Measurements from ENCODE around the gene GGN.

- TF ChIP-seq CTCF (IDR thresholded peaks at IDR 0.05 in 2 of 3, conservative IDR thresholded peaks at IDR 0.05 in 1 of 3; ENCODE audit: borderline replicate concordance in 1 of 3, insufficient read depth in 1 of 3, low read depth in 2 of 3, low read length in 2 of 3), result no peak
- TF ChIP-seq, protein P1, sequence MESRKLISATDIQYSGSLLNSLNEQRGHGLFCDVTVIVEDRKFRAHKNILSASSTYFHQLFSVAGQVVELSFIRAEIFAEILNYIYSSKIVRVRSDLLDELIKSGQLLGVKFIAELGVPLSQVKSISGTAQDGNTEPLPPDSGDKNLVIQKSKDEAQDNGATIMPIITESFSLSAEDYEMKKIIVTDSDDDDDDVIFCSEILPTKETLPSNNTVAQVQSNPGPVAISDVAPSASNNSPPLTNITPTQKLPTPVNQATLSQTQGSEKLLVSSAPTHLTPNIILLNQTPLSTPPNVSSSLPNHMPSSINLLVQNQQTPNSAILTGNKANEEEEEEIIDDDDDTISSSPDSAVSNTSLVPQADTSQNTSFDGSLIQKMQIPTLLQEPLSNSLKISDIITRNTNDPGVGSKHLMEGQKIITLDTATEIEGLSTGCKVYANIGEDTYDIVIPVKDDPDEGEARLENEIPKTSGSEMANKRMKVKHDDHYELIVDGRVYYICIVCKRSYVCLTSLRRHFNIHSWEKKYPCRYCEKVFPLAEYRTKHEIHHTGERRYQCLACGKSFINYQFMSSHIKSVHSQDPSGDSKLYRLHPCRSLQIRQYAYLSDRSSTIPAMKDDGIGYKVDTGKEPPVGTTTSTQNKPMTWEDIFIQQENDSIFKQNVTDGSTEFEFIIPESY (IDR thresholded peaks at IDR 0.05; ENCODE audit: extremely low read depth, insufficient replicate concordance, low read length), result no peak
- TF ChIP-seq, protein P2, sequence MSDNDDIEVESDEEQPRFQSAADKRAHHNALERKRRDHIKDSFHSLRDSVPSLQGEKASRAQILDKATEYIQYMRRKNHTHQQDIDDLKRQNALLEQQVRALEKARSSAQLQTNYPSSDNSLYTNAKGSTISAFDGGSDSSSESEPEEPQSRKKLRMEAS (IDR thresholded peaks at IDR 0.05), result no peak
- no peak for TF ChIP-seq EZH2 (IDR thresholded peaks at IDR 0.05)
- no peak for TF ChIP-seq EZH2phosphoT487 (IDR thresholded peaks at IDR 0.05; ENCODE audit: borderline replicate concordance)
- TF ChIP-seq RAD21 (IDR thresholded peaks at IDR 0.05; ENCODE audit: low read depth), result no peak
- TF ChIP-seq POLR2A (IDR thresholded peaks at IDR 0.05; ENCODE audit: borderline replicate concordance, extremely low read depth, insufficient read depth, insufficient read length), result no peak
- TF ChIP-seq ZFX (IDR thresholded peaks at IDR 0.05), result no peak
- no peak for TF ChIP-seq JUND (IDR thresholded peaks at IDR 0.05)
- no peak for TF ChIP-seq POLR2AphosphoS5 (IDR thresholded peaks at IDR 0.05; ENCODE audit: low read depth, low read length)
- TF ChIP-seq SP1 (IDR thresholded peaks at IDR 0.05; ENCODE audit: low read depth), result no peak
- no peak for TF ChIP-seq ELF1 (IDR thresholded peaks at IDR 0.05; ENCODE audit: borderline replicate concordance, low read depth)
Measured at GRCh38 chr19:38421856-38422255, 34.0 kb upstream of the GGN start.

Data from HCT116 (cell line).